Large intestine (tissue), 3 donors: ENCODE data around the gene METTL26. TPM values are rescaled to one million over a fixed set of nuclear protein-coding genes. Genes with fewer than 3 reads are reported as not detected.

Source experiments
- DNase-seq, 2 donors: peaks; one replicate each; pipeline versions ENCODE4 v3.0.0 to v3.0.0-alpha.2; 2013
- H3K27ac ChIP-seq: one replicate; pipeline ENCODE4 v1.5.1; 2013; ENCODE audit warnings: low read length
- H3K27me3 ChIP-seq: 2 replicates; pipeline ENCODE4 v1.6.1; 2013; ENCODE audit warnings: low read length; ENCODE audit not compliant: control insufficient read depth, insufficient read depth
- H3K36me3 ChIP-seq: 2 replicates; pipeline ENCODE4 v1.6.1; 2013; ENCODE audit warnings: low read length; ENCODE audit not compliant: control insufficient read depth, insufficient read depth
- H3K4me1 ChIP-seq: one replicate; pipeline ENCODE4 v1.6.1; 2013; ENCODE audit warnings: low read length; ENCODE audit not compliant: control insufficient read depth, insufficient read depth
- H3K4me3 ChIP-seq: one replicate; pipeline ENCODE4 v1.5.1; 2013; ENCODE audit warnings: low read length
- H3K9me3 ChIP-seq: one replicate; pipeline ENCODE4 v1.6.1; 2013; ENCODE audit warnings: mild to moderate bottlenecking, low read depth, low read length, moderate library complexity; ENCODE audit not compliant: control insufficient read depth
- WGBS: methylation state at CpG from one replicate; pipeline ENCODE4 v1.1.5; 2013; ENCODE audit warnings: low lambda C conversion rate; ENCODE audit not compliant: insufficient coverage; 5-methylcytosine and 5-hydroxymethylcytosine counted together
- polyA plus RNA-seq: library from polyadenylated mRNA; unstranded; fragments of 120-200 nt; gene quantifications from one replicate; pipeline ENCODE4 v1.2.1, GENCODE V29; 2013

METTL26 gene
- polyA plus RNA-seq, 1 donor, result 59.1 TPM

DNA sequence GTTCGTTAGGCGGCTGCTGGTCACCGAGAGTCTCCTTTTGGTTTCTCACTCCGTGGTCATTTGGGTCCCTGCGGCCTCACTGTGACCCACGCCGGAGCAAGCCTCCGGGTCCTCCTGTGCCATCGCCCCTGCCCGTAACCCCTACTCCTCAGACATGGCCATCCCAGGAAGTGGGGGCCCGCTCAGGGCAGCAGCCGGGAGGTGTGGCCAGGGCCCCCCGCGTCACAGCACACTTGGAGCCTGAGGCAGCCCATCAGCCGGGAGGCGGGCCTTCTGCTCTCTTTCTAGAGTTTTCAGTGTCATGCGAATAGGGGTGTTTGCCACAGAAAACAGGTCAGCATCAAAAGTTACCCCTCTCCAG, 13.2 kb downstream of the METTL26 start:
- Histone ChIP-seq H3K36me3 (peaks cover 29% of the 10 kb centered on the region), H3K27ac (no peak overlapping the region), H3K4me1 (peaks cover 5% of the 10 kb centered on the region), H3K27me3 (no peaks in the 10 kb centered on the region), H3K9me3 (peaks cover 6% of the 10 kb centered on the region), H3K4me3 (no peak overlapping the region)
- no peak for DNase-seq
- WGBS, result no CpG with 5 or more reads among the region's 17 CpGs

DNA sequence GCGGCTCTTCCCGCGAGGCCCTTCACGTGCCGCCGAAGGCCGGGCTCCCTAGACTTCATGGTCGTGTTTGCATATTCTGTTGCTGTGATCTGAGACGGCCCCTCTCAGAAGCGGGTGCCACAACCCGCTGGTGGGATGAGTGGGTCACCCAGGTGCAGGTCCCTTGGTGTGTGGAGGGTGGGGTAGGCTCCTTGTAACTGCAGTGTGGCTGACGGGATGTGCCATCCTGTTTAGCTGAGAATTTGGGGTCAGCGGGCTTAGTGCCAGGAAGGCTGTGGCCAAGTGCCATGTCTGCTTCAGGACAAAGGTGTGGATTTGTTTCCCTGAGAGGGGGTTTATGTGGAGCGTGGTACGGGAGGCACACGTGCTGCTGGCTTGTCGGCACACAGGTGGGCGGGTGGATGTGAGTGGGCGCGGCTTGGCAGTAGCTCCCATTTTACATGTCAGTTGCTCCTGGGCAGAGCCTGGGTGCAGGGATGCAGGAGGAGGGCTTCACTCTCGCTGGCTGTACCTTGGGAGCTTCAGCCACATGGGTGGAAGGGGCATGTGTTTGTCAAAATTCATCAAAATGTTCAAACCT, 14.5 kb downstream of the METTL26 start:
- no CpG with 5 or more reads among the region's 21 CpGs for WGBS
- peaks cover 26% of the 10 kb centered on the region for H3K36me3 ChIP-seq
- peaks cover 5% of the 10 kb centered on the region for H3K4me1 ChIP-seq
- no peak for DNase-seq
- no peak overlapping the region for H3K27ac ChIP-seq
- H3K27me3 ChIP-seq, result no peaks in the 10 kb centered on the region
- H3K9me3 ChIP-seq, result peaks cover 6% of the 10 kb centered on the region
- no peak overlapping the region for H3K4me3 ChIP-seq

DNA sequence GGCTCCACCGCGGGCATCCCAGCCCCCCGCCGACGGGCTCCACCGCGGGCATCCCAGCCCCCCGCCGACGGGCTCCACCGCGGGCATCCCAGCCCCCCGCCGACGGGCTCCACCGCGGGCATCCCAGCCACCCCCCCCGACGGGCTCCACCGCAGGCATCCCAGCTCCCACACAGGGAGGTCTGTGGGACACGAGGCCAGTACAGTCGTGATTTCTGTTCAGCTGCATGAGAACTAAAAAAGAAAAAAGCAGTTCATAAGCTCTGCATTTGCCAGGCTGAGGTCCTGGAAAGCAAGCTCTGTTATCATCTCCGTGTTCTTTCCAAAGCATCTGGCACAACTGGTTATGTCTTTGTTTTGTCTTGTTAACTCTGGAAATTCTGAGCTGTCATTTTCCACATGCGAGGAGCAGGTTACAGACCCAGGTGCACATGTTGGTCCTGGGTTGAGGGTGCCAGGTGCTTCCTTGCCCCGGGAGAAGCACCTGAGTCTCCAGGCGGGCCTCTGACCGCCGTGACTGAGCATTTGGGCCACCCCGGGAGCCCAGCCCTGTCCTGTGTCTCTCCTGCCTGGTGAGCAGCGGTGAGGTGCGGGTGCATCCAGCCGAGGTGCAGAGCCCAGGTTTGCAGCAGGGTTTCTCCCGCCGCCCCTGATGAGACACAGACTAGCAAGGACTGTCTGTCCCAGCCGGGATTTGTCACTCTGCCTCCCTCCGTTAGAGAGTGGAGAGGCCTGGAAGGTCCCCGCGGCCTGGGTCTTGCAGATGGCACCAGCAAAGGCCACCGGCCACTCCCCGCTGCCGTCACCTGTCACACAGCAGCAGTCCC, 15.2 kb downstream of the METTL26 start:
- Histone ChIP-seq H3K27ac (no peak overlapping the region), H3K4me3 (no peak overlapping the region), H3K9me3 (peaks cover 1% of the 10 kb centered on the region), H3K36me3 (peaks cover 22% of the 10 kb centered on the region), H3K4me1 (peaks cover 5% of the 10 kb centered on the region), H3K27me3 (no peaks in the 10 kb centered on the region)
- WGBS, result 100% methylated on average over 1 of the region's 41 CpGs
- DNase-seq, result no peak

DNA sequence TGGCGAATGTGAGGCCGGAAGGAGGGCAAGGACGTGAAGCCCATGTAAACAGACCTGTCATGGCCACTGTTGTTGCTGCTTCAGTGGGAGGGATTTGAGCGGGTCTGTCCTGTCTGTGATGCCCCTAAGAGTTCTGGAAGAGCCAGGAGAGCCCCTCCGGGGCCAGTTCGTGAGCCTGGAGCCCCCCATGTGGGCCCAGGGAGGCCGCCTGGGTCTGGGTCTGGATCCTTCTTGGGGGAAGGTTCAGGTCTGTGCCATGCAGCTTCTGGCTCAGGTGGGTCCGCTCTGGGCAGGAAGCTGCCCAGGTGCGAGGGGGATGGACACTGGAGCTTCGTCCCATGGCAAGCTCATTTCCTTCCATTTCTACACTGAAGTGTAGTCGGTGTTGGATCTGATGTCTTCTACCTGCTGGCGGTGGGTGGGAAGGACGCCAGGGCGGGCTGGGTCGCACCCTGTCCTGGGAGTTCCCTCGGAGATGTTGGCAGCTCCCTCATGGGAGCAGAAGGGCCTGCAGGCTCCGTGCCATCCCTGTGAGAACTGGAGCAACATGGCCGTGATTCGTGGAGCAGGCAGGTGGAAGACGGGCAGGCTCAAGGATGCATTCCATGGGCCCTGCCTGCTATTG, 16.5 kb downstream of the METTL26 start:
- Histone ChIP-seq H3K36me3 (peaks cover 17% of the 10 kb centered on the region), H3K9me3 (no peaks in the 10 kb centered on the region), H3K4me1 (peaks cover 5% of the 10 kb centered on the region), H3K27me3 (no peaks in the 10 kb centered on the region), H3K4me3 (no peak overlapping the region), H3K27ac (no peak overlapping the region)
- no peak for DNase-seq
- WGBS, result no CpG with 5 or more reads among the region's 20 CpGs

DNA sequence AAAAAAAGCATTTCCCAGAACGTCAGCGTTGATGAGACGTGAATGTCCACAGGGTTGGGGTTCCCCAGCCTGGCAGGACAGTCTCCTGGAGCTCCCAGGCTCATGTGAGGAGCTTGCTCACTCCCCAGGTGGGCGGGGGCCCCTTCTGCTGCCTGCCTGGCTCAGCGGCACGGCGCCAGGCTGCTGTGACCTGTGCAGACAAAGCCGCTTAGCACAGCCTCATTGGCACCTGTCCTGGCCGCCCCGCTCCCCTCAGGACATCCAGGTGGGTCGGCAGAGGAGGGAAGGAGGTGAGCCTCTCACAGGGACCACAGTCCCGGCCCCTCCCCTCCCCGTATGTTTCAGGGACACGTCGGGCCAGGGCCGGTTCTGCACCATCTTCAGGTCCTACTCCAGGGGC, 18.2 kb downstream of the METTL26 start:
- WGBS, result no CpG with 5 or more reads among the region's 16 CpGs

DNA sequence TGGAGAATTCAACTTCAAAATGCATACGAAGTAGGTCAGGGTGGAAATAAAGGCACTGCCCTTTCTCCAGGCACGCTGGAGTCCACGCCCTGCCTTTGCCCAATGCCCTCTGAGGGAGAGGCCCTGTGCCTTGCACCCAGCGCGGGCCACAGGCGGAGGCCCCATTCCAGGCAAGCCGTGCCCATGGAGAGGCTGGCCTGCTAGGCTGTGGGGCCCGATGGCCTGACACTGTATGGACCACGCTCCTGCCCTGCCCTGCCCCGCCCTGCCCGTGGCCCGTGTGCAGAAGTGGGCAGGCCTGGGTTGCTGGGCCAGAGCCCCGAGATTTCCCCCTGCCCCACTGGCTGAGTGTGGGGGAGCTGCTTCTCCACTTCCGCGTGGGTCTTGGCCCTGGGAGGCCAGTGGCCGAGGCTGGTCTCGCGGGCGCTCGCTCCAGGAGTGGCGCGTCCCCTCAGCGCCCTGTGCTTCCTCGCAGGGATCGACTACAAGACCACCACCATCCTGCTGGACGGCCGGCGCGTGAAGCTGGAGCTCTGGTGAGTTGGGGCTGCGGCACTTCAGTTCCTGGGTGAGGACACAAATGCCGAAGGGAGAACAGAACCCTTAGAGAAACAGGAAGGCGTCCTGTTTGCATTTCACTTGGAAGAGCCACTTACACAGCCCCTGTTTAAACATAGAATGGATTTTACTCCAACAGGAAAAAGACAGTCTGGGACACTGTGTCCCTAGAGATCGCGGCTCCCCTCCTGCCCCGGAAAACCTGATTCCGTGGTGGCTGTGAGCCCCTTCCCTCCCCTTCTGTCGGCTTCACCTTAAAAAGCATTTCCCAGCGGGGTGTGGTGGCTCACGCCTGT, 19.1 kb downstream of the METTL26 start:
- Histone ChIP-seq H3K4me3 (no peak overlapping the region), H3K27ac (no peak overlapping the region), H3K9me3 (peaks cover 3% of the 10 kb centered on the region), H3K27me3 (no peaks in the 10 kb centered on the region), H3K4me1 (peaks cover 5% of the 10 kb centered on the region), H3K36me3 (peaks cover 22% of the 10 kb centered on the region)
- no CpG with 5 or more reads among the region's 39 CpGs for WGBS
- no peak for DNase-seq

More for the DNA sequence above, 18.2 kb downstream of the METTL26 start:
- H3K4me3 ChIP-seq, result no peak overlapping the region
- H3K4me1 ChIP-seq, result peaks cover 5% of the 10 kb centered on the region
- no peaks in the 10 kb centered on the region for H3K27me3 ChIP-seq
- H3K36me3 ChIP-seq, result peaks cover 23% of the 10 kb centered on the region
- DNase-seq, result no peak
- peaks cover 3% of the 10 kb centered on the region for H3K9me3 ChIP-seq
- H3K27ac ChIP-seq, result no peak overlapping the region

DNA sequence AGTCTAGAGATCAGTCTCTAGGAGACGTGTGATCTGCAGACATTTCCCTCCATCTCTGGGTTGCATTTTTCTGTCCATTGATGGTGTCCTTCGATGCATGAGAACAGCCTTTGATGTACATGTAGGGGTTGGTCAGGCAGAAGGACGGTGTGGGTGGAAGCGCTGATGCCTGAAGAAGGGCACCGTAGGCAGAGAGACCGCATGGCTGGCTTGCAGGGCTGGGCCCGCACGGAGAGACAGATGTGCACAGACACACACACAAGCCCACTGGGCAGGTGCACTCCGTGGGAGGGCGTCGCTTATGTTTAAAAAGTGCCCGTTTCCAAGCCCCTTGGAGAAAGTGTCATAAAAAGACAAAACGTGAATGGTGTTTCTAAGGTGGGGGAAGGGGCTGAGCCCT, 21.0 kb downstream of the METTL26 start:
- DNase-seq, result no peak
- Histone ChIP-seq H3K4me3 (no peak overlapping the region), H3K9me3 (peaks cover 6% of the 10 kb centered on the region), H3K27ac (no peak overlapping the region), H3K4me1 (no peaks in the 10 kb centered on the region), H3K27me3 (no peaks in the 10 kb centered on the region), H3K36me3 (peaks cover 22% of the 10 kb centered on the region)
- 70% methylated on average over 2 of the region's 13 CpGs for WGBS

DNA sequence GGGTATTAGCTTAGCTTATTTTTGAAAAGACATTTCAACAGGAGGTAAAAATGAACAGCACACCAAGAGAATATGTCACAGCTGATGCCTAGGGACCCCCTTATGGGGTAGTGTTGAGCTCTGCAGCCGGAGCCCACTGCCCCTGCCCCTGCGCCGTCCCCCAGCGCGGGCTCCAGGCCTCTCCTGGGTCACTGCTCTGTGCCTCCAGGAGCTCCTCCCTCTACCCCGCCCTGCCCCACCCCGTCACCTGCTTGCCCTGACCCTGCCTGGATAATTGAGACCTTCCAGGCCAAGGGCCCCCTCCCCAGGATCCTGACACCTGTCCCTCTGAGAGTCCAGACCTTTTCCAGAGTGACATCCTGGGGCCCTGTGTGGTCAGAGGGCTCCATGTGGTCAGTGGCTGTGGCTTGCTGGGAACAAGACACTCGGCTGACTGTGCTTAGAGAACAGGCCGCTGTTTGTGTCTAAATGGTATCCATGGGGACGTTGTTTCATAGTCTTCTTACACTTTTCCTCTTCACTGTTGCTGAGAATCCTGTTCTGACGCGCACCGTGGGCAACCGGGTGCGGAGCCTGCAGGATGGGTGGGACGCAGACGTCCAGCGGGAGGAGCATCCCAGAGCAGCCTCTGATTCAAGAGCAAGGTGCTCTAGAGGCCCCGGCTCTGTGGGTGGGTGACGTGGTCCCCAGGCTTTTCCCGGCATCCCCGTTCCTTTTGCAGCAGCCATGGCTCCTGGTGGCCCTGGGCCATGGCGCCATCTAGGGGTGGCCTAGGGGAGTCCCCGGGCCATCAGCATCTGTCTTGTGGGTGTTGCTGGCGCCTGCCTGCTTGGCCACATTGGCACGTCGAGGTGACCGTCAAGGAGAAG, 25.4 kb downstream of the METTL26 start:
- Histone ChIP-seq H3K36me3 (peaks cover 9% of the 10 kb centered on the region), H3K27me3 (no peaks in the 10 kb centered on the region), H3K4me1 (no peaks in the 10 kb centered on the region), H3K4me3 (no peak overlapping the region), H3K9me3 (peaks cover 6% of the 10 kb centered on the region), H3K27ac (no peak overlapping the region)
- no CpG with 5 or more reads among the region's 28 CpGs for WGBS
- DNase-seq, result no peak

DNA sequence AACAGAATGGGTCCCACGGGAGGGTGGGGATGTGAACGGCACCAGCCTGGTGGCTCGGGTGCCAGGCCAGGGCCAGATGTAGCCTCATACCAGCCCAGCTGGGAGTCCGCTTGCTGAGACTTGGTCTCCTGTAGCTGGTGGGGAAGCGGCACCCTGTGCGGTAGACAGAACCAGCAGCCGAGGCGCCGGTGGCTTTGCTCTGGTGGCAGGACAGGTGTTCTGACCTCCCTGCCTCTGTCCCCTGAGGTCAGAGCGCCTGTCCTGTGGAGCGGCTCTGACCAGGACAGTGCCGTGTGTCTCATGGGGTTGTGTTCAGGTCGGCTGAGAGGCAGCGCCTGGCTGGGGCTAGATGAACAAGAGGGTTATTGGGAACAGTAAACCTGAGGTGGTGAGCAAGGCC, 26.1 kb downstream of the METTL26 start:
- DNase-seq, result no peak
- no peak overlapping the region for H3K4me3 ChIP-seq
- H3K27ac ChIP-seq, result no peak overlapping the region
- peaks cover 16% of the 10 kb centered on the region for H3K36me3 ChIP-seq
- no peaks in the 10 kb centered on the region for H3K27me3 ChIP-seq
- no CpG with 5 or more reads among the region's 14 CpGs for WGBS
- peaks cover 11% of the 10 kb centered on the region for H3K9me3 ChIP-seq
- H3K4me1 ChIP-seq, result no peaks in the 10 kb centered on the region
